Activated CD4-positive, alpha-beta T cell treated with anti-CD3 and anti-CD28 coated beads, Interleukin-2, amount 50 U/mL, for 16 hours (primary cell): Measurements from ENCODE around the gene LGI2.
"Not testable (repeated sequence)": the region's sequence is repeated elsewhere in the genome, so short reads cannot be mapped to it uniquely, and the experiment has no call there.

Experiments
- DNase-seq: peaks from one replicate; pipeline ENCODE4 v3.0.0-alpha.2; 2020

LGI2 gene, protein sequence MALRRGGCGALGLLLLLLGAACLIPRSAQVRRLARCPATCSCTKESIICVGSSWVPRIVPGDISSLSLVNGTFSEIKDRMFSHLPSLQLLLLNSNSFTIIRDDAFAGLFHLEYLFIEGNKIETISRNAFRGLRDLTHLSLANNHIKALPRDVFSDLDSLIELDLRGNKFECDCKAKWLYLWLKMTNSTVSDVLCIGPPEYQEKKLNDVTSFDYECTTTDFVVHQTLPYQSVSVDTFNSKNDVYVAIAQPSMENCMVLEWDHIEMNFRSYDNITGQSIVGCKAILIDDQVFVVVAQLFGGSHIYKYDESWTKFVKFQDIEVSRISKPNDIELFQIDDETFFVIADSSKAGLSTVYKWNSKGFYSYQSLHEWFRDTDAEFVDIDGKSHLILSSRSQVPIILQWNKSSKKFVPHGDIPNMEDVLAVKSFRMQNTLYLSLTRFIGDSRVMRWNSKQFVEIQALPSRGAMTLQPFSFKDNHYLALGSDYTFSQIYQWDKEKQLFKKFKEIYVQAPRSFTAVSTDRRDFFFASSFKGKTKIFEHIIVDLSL

GRCh38 chr4:25030277-25031076 is at the start of gene LGI2:
Gene LGI2 (minus strand): TSS chr4:25030946. CDS start chr4:25030693, 253 bp downstream.
- no peak for DNase-seq

- DNase-seq, result no peak
Measured at GRCh38 chr4:25078523-25078922, 47.8 kb upstream of the LGI2 start.

DNA sequence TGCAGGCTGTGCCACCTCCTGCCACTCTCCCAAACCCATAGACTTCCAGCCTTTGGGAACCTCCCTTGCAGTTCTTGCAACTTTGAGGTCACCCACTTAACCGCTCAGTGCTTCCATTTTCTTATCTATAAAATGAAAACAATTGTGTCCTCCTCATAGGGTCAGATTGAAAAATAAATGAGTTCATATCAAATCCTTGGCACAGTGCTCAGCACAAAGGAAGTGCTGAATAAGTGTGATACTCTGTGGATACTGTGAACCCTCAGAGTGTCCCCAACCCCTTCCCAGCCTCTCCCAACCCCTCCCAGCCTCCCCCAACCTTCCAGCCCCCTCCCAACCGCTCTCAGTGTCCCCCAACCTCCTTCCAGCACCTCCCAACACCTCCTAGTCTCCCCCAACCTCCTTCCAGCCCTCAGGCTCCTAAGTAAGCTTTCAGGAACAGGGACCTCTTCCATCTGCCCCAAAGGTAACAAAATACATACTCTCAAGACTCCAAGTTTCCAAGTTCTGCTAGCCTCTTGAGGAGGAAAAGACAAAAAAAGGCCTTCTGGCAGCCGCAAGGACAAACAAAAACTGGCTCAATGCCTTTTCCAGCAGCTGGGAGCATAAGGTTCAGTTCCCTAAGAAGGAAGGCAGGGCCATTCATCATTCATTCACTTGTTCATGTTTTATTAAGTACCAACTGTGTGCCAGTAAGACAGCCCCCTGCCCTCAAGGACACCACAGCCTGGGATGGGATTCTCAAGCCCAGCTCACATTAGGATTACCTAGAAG is 46.1 kb upstream of the LGI2 start:
- no peak for DNase-seq

GRCh38 chr4:25075851-25076250 is 45.1 kb upstream of the LGI2 start:
- no peak for DNase-seq

DNA sequence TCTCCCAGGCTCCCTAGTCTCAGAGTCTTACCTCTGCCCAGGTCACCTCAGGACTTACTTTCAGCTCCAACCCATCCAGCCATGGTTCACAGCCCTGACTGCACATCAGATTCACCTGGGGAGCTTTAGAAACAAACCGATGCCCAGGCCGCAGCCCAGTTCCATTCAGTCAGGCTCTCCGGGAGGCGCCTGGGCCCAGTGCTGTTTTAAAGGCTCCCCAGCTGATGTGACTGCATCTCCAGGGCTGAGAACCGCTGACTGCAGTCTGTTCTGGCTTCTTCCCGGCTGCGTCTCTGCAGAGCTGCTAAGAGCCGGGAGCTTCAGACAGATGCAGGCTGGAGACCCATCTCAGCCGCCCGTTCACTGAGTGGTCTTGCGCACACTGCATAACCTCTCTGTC is 44.4 kb upstream of the LGI2 start:
- DNase-seq, result no peak

GRCh38 chr4:25070545-25070944 is 39.8 kb upstream of the LGI2 start:
- DNase-seq, result no peak

- no peak for DNase-seq
Measured at GRCh38 chr4:25069014-25069413, 38.3 kb upstream of the LGI2 start.

DNA sequence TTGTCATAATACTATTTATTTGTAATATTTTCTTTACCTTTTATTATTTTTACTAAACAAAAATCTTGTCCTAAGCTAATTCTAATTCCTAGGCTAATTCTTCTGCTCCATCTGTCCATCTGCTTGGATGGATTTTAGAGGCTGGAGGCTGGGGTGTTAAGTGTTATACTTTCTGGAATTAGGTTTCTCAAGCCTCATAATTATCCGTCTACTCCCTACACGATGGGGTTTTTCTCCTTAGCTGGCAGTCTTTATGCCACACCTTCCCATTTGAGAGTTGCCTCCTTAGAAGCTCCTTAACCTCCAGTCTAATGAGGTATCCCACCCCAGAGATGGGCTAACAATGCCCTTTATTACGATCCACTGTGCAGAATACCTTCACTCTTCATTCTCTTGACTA is 37.6 kb upstream of the LGI2 start:
- no peak for DNase-seq

DNA sequence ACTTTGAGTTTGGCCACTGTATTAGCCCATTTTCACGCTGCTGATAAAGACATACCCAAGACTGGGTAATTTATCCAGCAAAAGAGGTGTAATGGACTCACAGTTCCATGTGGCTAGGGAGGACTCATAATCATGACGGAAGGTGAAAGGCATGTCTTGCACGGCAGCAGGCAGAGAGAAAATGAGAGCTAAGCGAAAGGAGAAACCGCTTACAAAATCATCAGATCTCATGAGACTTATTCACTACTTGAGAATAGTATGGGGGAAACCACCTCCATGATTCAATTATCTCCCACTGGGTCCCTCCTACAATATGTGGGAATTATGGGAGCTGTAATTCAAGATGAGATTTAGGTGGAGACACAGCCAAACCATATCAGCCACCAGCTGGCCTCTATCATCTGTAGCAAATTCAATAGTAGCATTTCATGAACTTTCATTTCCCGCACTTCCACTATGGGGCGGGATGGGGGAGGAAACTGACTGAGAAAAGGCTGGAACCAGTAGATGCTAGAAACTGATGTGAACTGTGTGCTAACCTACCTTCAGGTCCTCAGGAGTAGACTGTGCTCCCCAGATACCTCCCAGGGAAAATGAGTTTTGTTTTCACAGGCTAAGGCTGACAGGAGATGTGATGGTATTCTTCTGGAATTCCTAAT is 35.3 kb upstream of the LGI2 start:
- DNase-seq, result no peak

- DNase-seq, result no peak
Measured at GRCh38 chr4:25065431-25065858, 34.7 kb upstream of the LGI2 start.

DNA sequence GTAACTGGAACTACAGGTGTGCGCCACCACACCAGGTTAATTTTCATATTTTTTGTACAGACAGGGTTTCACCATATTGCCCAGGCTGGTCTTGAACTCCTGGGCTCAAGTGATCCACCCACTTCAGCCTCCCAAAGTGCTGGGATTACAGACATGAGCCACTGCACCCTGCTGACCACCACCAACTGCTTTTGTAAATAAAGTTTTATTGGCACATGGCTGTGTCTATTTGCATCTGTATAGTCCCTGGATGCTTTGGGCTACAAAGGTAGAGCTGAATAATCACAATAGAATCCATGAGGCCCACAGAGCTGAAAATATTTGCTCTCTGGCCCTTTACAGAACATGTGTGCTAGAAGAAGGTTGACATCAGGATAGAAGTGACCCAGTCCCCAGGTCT is 33.7 kb upstream of the LGI2 start:
- not testable (repeated sequence) for DNase-seq

- DNase-seq, result no peak
Measured at GRCh38 chr4:25063116-25063515, 32.4 kb upstream of the LGI2 start.

DNA sequence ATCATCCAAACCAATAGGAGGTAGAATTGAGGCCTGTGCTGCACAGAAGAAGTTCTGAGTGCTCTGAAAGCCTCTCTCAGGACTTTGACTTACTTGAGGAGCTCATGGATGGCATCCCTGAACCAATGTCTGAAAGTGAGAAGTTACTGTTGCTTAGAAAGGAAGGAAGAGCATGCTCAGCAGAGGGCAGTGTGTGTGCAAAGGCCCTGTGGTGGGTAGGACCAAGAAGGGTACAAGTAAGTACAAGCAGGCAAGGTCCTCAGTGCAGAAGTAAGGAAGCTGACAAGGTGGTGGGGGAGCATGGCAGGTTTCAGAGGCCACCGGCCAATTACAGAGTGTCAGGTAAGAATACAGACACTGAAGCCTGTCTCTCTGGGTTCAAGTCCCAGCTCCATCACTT is 31.4 kb upstream of the LGI2 start:
- no peak for DNase-seq

DNA sequence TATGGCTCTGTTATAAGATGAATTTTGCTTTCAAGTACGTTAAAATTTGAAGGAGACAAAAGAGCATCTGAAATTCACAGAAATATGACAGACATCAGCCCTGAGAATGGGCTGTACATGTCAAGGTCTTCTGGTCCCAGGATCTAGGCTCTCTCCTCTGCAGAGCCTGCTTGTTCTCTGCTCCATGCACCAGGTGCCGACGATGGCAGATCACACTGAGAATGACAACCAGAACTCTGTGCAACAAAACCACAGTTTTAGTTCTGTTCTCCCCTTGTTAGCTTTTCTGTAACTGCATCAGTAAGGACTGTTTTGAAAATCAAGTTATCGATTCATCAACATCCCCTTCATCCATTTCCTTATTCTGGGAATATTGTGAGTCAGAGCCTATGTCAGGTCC is 30.9 kb upstream of the LGI2 start:
- DNase-seq, result no peak

GRCh38 chr4:25060963-25061340 is 30.2 kb upstream of the LGI2 start:
- no peak for DNase-seq

GRCh38 chr4:25060241-25060962 is 29.7 kb upstream of the LGI2 start:
- DNase-seq, result no peak

- DNase-seq, result no peak
Measured at GRCh38 chr4:25059791-25060190, 29.0 kb upstream of the LGI2 start.

DNA sequence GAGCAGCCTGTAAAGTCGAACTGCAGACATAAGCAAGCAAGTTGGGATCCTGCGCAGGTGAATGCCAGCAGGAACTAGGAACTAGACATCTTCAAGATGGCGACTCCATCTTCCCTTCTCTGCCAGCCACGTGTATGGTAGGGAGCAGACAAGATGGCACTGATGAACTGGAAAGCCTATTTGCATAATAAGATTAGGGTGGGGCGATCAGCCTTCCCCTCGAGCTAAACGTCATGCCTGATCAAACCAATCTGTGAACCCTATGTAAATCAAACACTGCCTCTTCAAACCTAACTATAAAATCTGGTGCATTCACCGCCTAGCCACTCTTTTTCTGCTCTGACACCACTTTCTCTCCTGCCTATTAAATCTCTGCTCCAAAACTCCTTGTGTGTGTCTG is 28.1 kb upstream of the LGI2 start:
- no peak for DNase-seq

- DNase-seq, result no peak
Measured at GRCh38 chr4:25057299-25057698, 26.6 kb upstream of the LGI2 start.

GRCh38 chr4:25052037-25052436 is 21.3 kb upstream of the LGI2 start:
- not testable (repeated sequence) for DNase-seq

DNA sequence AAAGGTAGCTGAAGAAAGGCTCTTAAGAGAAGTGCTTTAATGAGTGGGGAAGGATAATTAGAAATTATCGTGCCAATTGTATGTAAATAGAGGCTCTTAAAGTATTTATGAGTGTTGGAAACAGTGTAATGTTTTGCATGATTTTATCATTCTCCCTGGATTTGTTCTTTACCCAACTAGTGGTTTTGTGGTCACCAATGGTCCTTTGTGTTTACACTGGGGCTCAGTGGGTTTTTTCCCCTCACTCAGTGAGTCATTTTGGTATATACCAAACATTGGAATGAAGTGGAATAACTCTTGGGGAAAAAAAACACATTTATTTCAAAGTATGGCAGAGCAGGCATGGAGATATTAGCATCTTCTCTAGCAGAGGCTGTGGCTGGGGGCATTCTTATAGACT is 20.8 kb upstream of the LGI2 start:
- DNase-seq, result no peak
